ENCODE data around the gene PIP5K1B. TPM values are rescaled to one million over a fixed set of nuclear protein-coding genes. Genes with fewer than 3 reads are reported as not detected.

The PIP5K1B gene
- total RNA-seq, 1 donor from 2014 or later = 1.3 TPM

GRCh38 chr9:68919661-68920060 lies 214.6 kb downstream of the PIP5K1B start:
- Mint-ChIP-seq H3K27me3 (ENCODE audit: low read depth, unreplicated experiment) (peaks cover 4% of the 10 kb centered on the region), H3K4me1 (ENCODE audit: low read depth, unreplicated experiment) (no peaks in the 10 kb centered on the region), H3K27ac (ENCODE audit: unreplicated experiment) (no peak overlapping the region), H3K4me3 (ENCODE audit: unreplicated experiment) (no peak overlapping the region), H3K9me3 (ENCODE audit: unreplicated experiment) (no peaks in the 10 kb centered on the region), H3K36me3 (ENCODE audit: low read depth, unreplicated experiment) (no peaks in the 10 kb centered on the region)
- H3K79me2 ChIP-seq (ENCODE audit: insufficient read depth, low read length) = no peaks in the 10 kb centered on the region
- no peaks in the 10 kb centered on the region for H3K9me3 ChIP-seq (ENCODE audit: insufficient read depth, low read depth, low read length)
- no peak overlapping the region for H2AFZ ChIP-seq (ENCODE audit: low read depth, low read length)
- no peak overlapping the region for H3K4me3 ChIP-seq (ENCODE audit: insufficient read depth, low read depth, low read length)
- H3K4me1 ChIP-seq (ENCODE audit: insufficient read depth, low read length) = no peaks in the 10 kb centered on the region
- no peaks in the 10 kb centered on the region for H3K27me3 ChIP-seq (ENCODE audit: insufficient read depth, low read length)
- DNase-seq (ENCODE audit: low read depth) = no peak
- no peak overlapping the region for H3K4me2 ChIP-seq (ENCODE audit: low read length)
- TF ChIP-seq EZH2 (IDR thresholded peaks at IDR 0.05; ENCODE audit: insufficient read depth, low read length) = no peak
- TF ChIP-seq CTCF (IDR thresholded peaks at IDR 0.05; ENCODE audit: insufficient read depth, low read depth, low read length) = no peak
- no peak overlapping the region for H3K9ac ChIP-seq (ENCODE audit: low read length)
- no peak overlapping the region for H3K27ac ChIP-seq (ENCODE audit: low read depth, low read length)
- FAIRE-seq = no peak
- H4K20me1 ChIP-seq (ENCODE audit: insufficient read depth, low read length) = no peaks in the 10 kb centered on the region
- H3K36me3 ChIP-seq (ENCODE audit: insufficient read depth, low read length) = no peaks in the 10 kb centered on the region

GRCh38 chr9:68920921-68921320 lies 215.9 kb downstream of the PIP5K1B start:
- H3K27me3 Mint-ChIP-seq (ENCODE audit: low read depth, unreplicated experiment) = peaks cover 2% of the 10 kb centered on the region

More at GRCh38 chr9:68920921-68921320, 215.9 kb downstream of the PIP5K1B start:
- Mint-ChIP-seq H3K36me3 (ENCODE audit: low read depth, unreplicated experiment) (no peaks in the 10 kb centered on the region), H3K9me3 (ENCODE audit: unreplicated experiment) (no peaks in the 10 kb centered on the region), H3K4me3 (ENCODE audit: unreplicated experiment) (no peak overlapping the region), H3K27ac (ENCODE audit: unreplicated experiment) (no peak overlapping the region), H3K4me1 (ENCODE audit: low read depth, unreplicated experiment) (no peaks in the 10 kb centered on the region)
- H3K4me3 ChIP-seq (ENCODE audit: insufficient read depth, low read depth, low read length) = no peak overlapping the region
- TF ChIP-seq EZH2 (IDR thresholded peaks at IDR 0.05; ENCODE audit: insufficient read depth, low read length) = no peak
- TF ChIP-seq CTCF (IDR thresholded peaks at IDR 0.05; ENCODE audit: insufficient read depth, low read depth, low read length) = no peak
- no peaks in the 10 kb centered on the region for H3K27me3 ChIP-seq (ENCODE audit: insufficient read depth, low read length)
- H3K4me2 ChIP-seq (ENCODE audit: low read length) = no peak overlapping the region
- DNase-seq (ENCODE audit: low read depth) (no peak), FAIRE-seq (no peak)
- no peaks in the 10 kb centered on the region for H3K36me3 ChIP-seq (ENCODE audit: insufficient read depth, low read length)
- no peaks in the 10 kb centered on the region for H3K9me3 ChIP-seq (ENCODE audit: insufficient read depth, low read depth, low read length)
- no peak overlapping the region for H3K9ac ChIP-seq (ENCODE audit: low read length)
- no peaks in the 10 kb centered on the region for H4K20me1 ChIP-seq (ENCODE audit: insufficient read depth, low read length)
- no peaks in the 10 kb centered on the region for H3K4me1 ChIP-seq (ENCODE audit: insufficient read depth, low read length)
- H3K79me2 ChIP-seq (ENCODE audit: insufficient read depth, low read length) = no peaks in the 10 kb centered on the region
- no peak overlapping the region for H2AFZ ChIP-seq (ENCODE audit: low read depth, low read length)
- H3K27ac ChIP-seq (ENCODE audit: low read depth, low read length) = no peak overlapping the region

All from astrocyte (in vitro differentiated cells and primary cell).